ENCODE data around the gene ASNSD1.
"Not testable (repeated sequence)": the region's sequence is repeated elsewhere in the genome, so short reads cannot be mapped to it uniquely, and the experiment has no call there.

The ASNSD1 gene

GRCh38 chr2:189702071-189702470, 40.8 kb downstream of the ASNSD1 start:
- in situ Hi-C loops (cut with HindIII; ENCODE audit: low sequenced_read_pairs), result no loop called here
- DNase-seq (ENCODE audit: low read depth), result no peak
- TF ChIP-seq CTCF (IDR thresholded peaks at IDR 0.05; ENCODE audit: low read depth, low read length, missing control alignments), result peak; percentile 16
- H3K4me3 ChIP-seq (ENCODE audit: low read depth, low read length), result no peak overlapping the region

- DNase-seq (ENCODE audit: low read depth), result no peak
- TF ChIP-seq CTCF (IDR thresholded peaks at IDR 0.05; ENCODE audit: low read depth, low read length, missing control alignments), result no peak
- in situ Hi-C loops (cut with HindIII; ENCODE audit: low sequenced_read_pairs), result no loop called here
- no peak overlapping the region for H3K4me3 ChIP-seq (ENCODE audit: low read depth, low read length)
These were observed 48.4 kb downstream of the ASNSD1 start for GRCh38 chr2:189709501-189710221.

- H3K4me3 ChIP-seq (ENCODE audit: low read depth, low read length); in situ Hi-C loops (cut with HindIII; ENCODE audit: low sequenced_read_pairs); DNase-seq (ENCODE audit: low read depth): not testable (repeated sequence)
These were observed 56.3 kb downstream of the ASNSD1 start for GRCh38 chr2:189717593-189717992.

GRCh38 chr2:189719571-189719970, 58.3 kb downstream of the ASNSD1 start:
- no peak for DNase-seq (ENCODE audit: low read depth)
- in situ Hi-C loops (cut with HindIII; ENCODE audit: low sequenced_read_pairs), result no loop called here
- no peak for TF ChIP-seq CTCF (IDR thresholded peaks at IDR 0.05; ENCODE audit: low read depth, low read length, missing control alignments)
- no peak overlapping the region for H3K4me3 ChIP-seq (ENCODE audit: low read depth, low read length)

All from astrocyte of the cerebellum (primary cell).